ENCODE data around the gene PCDH15. TPM values are rescaled to one million over a fixed set of nuclear protein-coding genes. Genes with fewer than 3 reads are reported as not detected.

Gene PCDH15
- total RNA-seq, 2 experiments from 2014 or later = not detected

DNA sequence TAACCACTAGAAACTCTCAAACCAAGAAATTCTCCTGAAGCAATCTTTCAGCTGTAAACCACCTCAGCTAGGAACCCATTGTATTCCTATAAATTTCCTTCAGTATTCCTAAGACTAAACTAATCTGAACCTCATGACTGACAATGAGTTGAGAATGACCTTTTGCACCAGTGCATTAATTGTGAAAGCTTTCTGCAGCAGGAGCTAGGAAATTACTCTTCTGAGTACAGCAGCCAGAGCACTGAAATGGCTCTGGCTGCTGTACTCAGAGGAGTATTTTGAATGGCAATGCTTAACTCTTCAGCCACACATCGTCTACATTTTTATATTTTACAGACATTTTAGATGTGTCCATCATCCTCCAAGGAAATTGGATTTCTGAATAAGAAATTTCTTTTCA, 109.7 kb downstream of the PCDH15 start:
- intact Hi-C loops (cut with DNase I, micrococcal nuclease) = no loop called here
- ATAC-seq (ENCODE audit: poor library complexity) (no peak), DNase-seq (no peak)
- Histone ChIP-seq H3K27me3 (ENCODE audit: control insufficient read depth in 1 of 2, insufficient read depth in 2 of 2, low read length in 2 of 2) (no peaks in the 10 kb centered on the region), H3K27ac (ENCODE audit: low read depth in 1 of 2, low read length in 2 of 2) (no peak overlapping the region), H3K4me3 (ENCODE audit: low read length) (no peak overlapping the region), H3K9me3 (ENCODE audit: control insufficient read depth in 1 of 2, insufficient read depth in 1 of 2, low read length in 2 of 2) (no peaks in the 10 kb centered on the region), H3K4me1 (ENCODE audit: insufficient read depth, low read length) (no peaks in the 10 kb centered on the region), H3K36me3 (ENCODE audit: insufficient read depth, low read length) (no peaks in the 10 kb centered on the region)
- Mint-ChIP-seq H3K4me1 (ENCODE audit: low read depth) (no peaks in the 10 kb centered on the region), H3K27ac (no peak overlapping the region), H3K36me3 (ENCODE audit: low read depth) (no peaks in the 10 kb centered on the region), H3K4me3 (no peak overlapping the region), H3K27me3 (no peaks in the 10 kb centered on the region), H3K9me3 (no peaks in the 10 kb centered on the region)
- CTCF ChIA-PET = no interaction called here
- TF ChIP-seq, protein P1, sequence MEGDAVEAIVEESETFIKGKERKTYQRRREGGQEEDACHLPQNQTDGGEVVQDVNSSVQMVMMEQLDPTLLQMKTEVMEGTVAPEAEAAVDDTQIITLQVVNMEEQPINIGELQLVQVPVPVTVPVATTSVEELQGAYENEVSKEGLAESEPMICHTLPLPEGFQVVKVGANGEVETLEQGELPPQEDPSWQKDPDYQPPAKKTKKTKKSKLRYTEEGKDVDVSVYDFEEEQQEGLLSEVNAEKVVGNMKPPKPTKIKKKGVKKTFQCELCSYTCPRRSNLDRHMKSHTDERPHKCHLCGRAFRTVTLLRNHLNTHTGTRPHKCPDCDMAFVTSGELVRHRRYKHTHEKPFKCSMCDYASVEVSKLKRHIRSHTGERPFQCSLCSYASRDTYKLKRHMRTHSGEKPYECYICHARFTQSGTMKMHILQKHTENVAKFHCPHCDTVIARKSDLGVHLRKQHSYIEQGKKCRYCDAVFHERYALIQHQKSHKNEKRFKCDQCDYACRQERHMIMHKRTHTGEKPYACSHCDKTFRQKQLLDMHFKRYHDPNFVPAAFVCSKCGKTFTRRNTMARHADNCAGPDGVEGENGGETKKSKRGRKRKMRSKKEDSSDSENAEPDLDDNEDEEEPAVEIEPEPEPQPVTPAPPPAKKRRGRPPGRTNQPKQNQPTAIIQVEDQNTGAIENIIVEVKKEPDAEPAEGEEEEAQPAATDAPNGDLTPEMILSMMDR (IDR thresholded peaks at IDR 0.05) = no peak
- POLR2A ChIA-PET = no interaction called here

DNA sequence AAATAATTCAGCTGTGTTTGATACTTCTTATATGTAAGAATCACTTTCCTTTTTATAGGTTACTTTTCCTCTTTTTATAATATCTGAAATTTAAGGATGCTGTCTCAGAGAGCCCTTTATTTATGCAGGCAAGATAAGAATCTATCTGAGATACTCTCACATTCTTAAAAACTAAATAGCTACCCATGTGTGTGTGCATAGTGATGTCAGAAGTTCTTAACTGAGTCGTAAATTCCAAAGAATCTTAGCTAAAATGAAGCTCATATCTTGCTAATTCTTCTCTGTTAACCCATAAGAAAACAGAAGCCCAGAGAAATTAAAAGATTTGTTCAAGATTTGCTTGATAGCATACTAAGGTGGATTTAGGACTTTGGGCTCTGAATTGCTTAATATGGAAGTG, 118.5 kb downstream of the PCDH15 start:
- ChIA-PET CTCF (no interaction called here), POLR2A (no interaction called here)
- Mint-ChIP-seq H3K4me1 (ENCODE audit: low read depth) (no peaks in the 10 kb centered on the region), H3K27ac (no peak overlapping the region), H3K4me3 (no peak overlapping the region), H3K9me3 (peaks cover 5% of the 10 kb centered on the region), H3K36me3 (ENCODE audit: low read depth) (no peaks in the 10 kb centered on the region), H3K27me3 (no peaks in the 10 kb centered on the region)
- DNase-seq = no peak
- no peak overlapping the region for H3K27ac ChIP-seq (ENCODE audit: low read depth in 1 of 2, low read length in 2 of 2)
- H3K4me3 ChIP-seq (ENCODE audit: low read length) = no peak overlapping the region
- H3K4me1 ChIP-seq (ENCODE audit: insufficient read depth, low read length) = no peaks in the 10 kb centered on the region
- H3K36me3 ChIP-seq (ENCODE audit: insufficient read depth, low read length) = no peaks in the 10 kb centered on the region
- ATAC-seq (ENCODE audit: poor library complexity) = no peak
- peaks cover 0 to 5% of the 10 kb centered on the region in 2 experiments for H3K9me3 ChIP-seq (ENCODE audit: control insufficient read depth in 1 of 2, insufficient read depth in 1 of 2, low read length in 2 of 2)
- H3K27me3 ChIP-seq (ENCODE audit: control insufficient read depth in 1 of 2, insufficient read depth in 2 of 2, low read length in 2 of 2) = no peaks in the 10 kb centered on the region
- intact Hi-C loops (cut with DNase I, micrococcal nuclease) = no loop called here
- TF ChIP-seq, protein P1 (IDR thresholded peaks at IDR 0.05) = no peak

DNA sequence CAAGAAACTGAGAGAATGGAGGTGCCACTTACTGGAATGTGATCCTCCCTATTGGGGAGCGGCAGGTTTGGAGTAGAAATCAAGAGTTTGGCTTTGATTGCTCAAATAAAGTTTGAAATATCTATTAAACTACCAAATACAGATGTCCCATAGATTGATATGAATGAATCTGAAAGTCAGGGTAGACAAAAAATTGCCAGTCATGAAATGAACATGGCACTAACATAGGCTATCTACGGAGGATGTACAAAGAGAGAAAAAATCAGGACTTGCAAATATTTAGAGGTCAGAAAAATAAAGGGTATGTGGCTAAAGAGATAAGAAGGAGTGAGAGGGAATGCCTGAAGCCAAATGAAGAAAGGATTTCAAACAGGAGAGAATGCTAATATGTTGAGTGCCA, 119.9 kb downstream of the PCDH15 start:
- TF ChIP-seq, protein P1 (IDR thresholded peaks at IDR 0.05) = no peak
- CTCF ChIA-PET = no interaction called here
- Mint-ChIP-seq H3K27me3 (no peaks in the 10 kb centered on the region), H3K36me3 (ENCODE audit: low read depth) (no peaks in the 10 kb centered on the region), H3K4me3 (no peak overlapping the region), H3K4me1 (ENCODE audit: low read depth) (no peaks in the 10 kb centered on the region), H3K27ac (no peak overlapping the region), H3K9me3 (peaks cover 5% of the 10 kb centered on the region)
- intact Hi-C loops (cut with DNase I, micrococcal nuclease) = no loop called here
- peaks cover 0 to 5% of the 10 kb centered on the region in 2 experiments for H3K9me3 ChIP-seq (ENCODE audit: control insufficient read depth in 1 of 2, insufficient read depth in 1 of 2, low read length in 2 of 2)
- no peak for ATAC-seq (ENCODE audit: poor library complexity)
- H3K4me1 ChIP-seq (ENCODE audit: insufficient read depth, low read length) = no peaks in the 10 kb centered on the region
- no peaks in the 10 kb centered on the region for H3K36me3 ChIP-seq (ENCODE audit: insufficient read depth, low read length)
- DNase-seq = no peak
- H3K27me3 ChIP-seq (ENCODE audit: control insufficient read depth in 1 of 2, insufficient read depth in 2 of 2, low read length in 2 of 2) = no peaks in the 10 kb centered on the region
- POLR2A ChIA-PET = no interaction called here
- no peak overlapping the region for H3K4me3 ChIP-seq (ENCODE audit: low read length)
- H3K27ac ChIP-seq (ENCODE audit: low read depth in 1 of 2, low read length in 2 of 2) = no peak overlapping the region

All from CD4-positive, alpha-beta T cell (primary cell).